OCI-LY3 (cell line): ENCODE measurements around the gene ADGRG7.

ENCODE experiments used
- CTCF ChIP-seq: fragments of 200-600, 300-600 bp; sonication (generic); IDR thresholded peaks from 2 replicates; pipeline ENCODE4 v1.5.1; 2014; ENCODE audit warnings: antibody characterized with exemption, low read length, low read depth
- EZH2phosphoT487 ChIP-seq: fragments of 200-600 bp; shearing (Covaris generic); IDR thresholded peaks from 2 replicates; pipeline ENCODE4 v1.6.1; 2018; ENCODE audit warnings: antibody characterized with exemption, mixed run types, low read depth

GRCh38 chr3:100743535-100743934, 134.1 kb downstream of the ADGRG7 start:
- no peak for TF ChIP-seq CTCF
- no peak for TF ChIP-seq EZH2phosphoT487
